HG03064 (cell line): ENCODE data around the gene NECTIN2.
"Not testable (repeated sequence)": the region's sequence is repeated elsewhere in the genome, so short reads cannot be mapped to it uniquely, and the experiment has no call there.

Experiments
- ATAC-seq: cut with Tn5 transposase; IDR thresholded peaks from one replicate; pipeline ENCODE4 v1.9.1; 2021; ENCODE audit warnings: low read depth; ENCODE audit not compliant: unreplicated experiment

Gene NECTIN2

GRCh38 chr19:44816301-44816700 is 29.8 kb upstream of the NECTIN2 start:
- ATAC-seq: no peak

- no peak for ATAC-seq
These were observed 28.2 kb upstream of the NECTIN2 start for GRCh38 chr19:44817725-44818465.

- no peak for ATAC-seq
These were observed 27.5 kb upstream of the NECTIN2 start for GRCh38 chr19:44818466-44819031.

GRCh38 chr19:44819246-44819832 is 26.8 kb upstream of the NECTIN2 start:
- ATAC-seq: no peak

GRCh38 chr19:44820648-44821609 is 25.2 kb upstream of the NECTIN2 start:
- ATAC-seq: no peak

- no peak for ATAC-seq
These were observed 23.9 kb upstream of the NECTIN2 start for GRCh38 chr19:44822177-44822576.

GRCh38 chr19:44822670-44823372 is 23.3 kb upstream of the NECTIN2 start:
- ATAC-seq: no peak

GRCh38 chr19:44823373-44823698 is 22.8 kb upstream of the NECTIN2 start:
- ATAC-seq: no peak

- no peak for ATAC-seq
These were observed 21.3 kb upstream of the NECTIN2 start for GRCh38 chr19:44824761-44825160.

GRCh38 chr19:44832875-44833274 is 13.2 kb upstream of the NECTIN2 start:
- ATAC-seq: not testable (repeated sequence)

- ATAC-seq: not testable (repeated sequence)
These were observed 11.7 kb upstream of the NECTIN2 start for GRCh38 chr19:44834399-44834798.

- no peak for ATAC-seq
These were observed 6.8 kb upstream of the NECTIN2 start for GRCh38 chr19:44839276-44839675.

GRCh38 chr19:44840811-44841210 is 5.3 kb upstream of the NECTIN2 start:
- no peak for ATAC-seq

GRCh38 chr19:44841231-44841630 is 4.9 kb upstream of the NECTIN2 start:
- no peak for ATAC-seq

- no peak for ATAC-seq
These were observed 848 bp upstream of the NECTIN2 start for GRCh38 chr19:44845286-44845611.

GRCh38 chr19:44846455-44847143 is 502 bp downstream of the NECTIN2 start:
- ATAC-seq: no peak

GRCh38 chr19:44847144-44848035 is 1.3 kb downstream of the NECTIN2 start:
- no peak for ATAC-seq

- no peak for ATAC-seq
These were observed 2.1 kb downstream of the NECTIN2 start for GRCh38 chr19:44848036-44848811.
